ENCODE results near the gene CCDC18.
"Not testable (repeated sequence)": the region's sequence is repeated elsewhere in the genome, so short reads cannot be mapped to it uniquely, and the experiment has no call there.

Gene CCDC18

GRCh38 chr1:93154898-93155297 is 25.6 kb upstream of the CCDC18 start:
- H3K9me2 ChIP-seq (replicated peaks; ENCODE audit: low read depth, low read length): no peaks in the 10 kb centered on the region
- H3K4me3 ChIP-seq (ENCODE audit: low read length, poor library complexity, severe bottlenecking): no peak overlapping the region
- H2AFZ ChIP-seq (ENCODE audit: low read length): no peak overlapping the region
- peaks cover 88% of the 10 kb centered on the region for H3K36me3 ChIP-seq (ENCODE audit: insufficient read depth, low read length)
- peaks cover 6% of the 10 kb centered on the region for H3K4me1 ChIP-seq (ENCODE audit: insufficient read depth, low read length, poor library complexity, severe bottlenecking)
- peak overlapping the region; percentile 44 for H3K4me2 ChIP-seq (ENCODE audit: low read depth, low read length, poor library complexity, severe bottlenecking)
- no peaks in the 10 kb centered on the region for H3K27me3 ChIP-seq (ENCODE audit: insufficient read depth, low read length, poor library complexity, severe bottlenecking)
- H3K9me3 ChIP-seq (ENCODE audit: insufficient read depth, low read depth, low read length): no peaks in the 10 kb centered on the region
- no peak overlapping the region for H3K9ac ChIP-seq (ENCODE audit: low read depth, low read length, poor library complexity, severe bottlenecking)
- H3F3A ChIP-seq (ENCODE audit: low read depth): no peaks in the 10 kb centered on the region
- TF ChIP-seq CTCF (conservative IDR thresholded peaks at IDR 0.05; ENCODE audit: low read length) (no peak), EZH2phosphoT487 (IDR thresholded peaks at IDR 0.05; ENCODE audit: borderline replicate concordance) (no peak)
- H3K79me2 ChIP-seq (ENCODE audit: insufficient read depth, low read length): 0 out of 2 replicates have a peak, but pooled peaks cover 3% of the 10 kb centered on the region
- H4K20me1 ChIP-seq (ENCODE audit: insufficient read depth, low read length, poor library complexity, severe bottlenecking): peaks cover 13% of the 10 kb centered on the region

DNA sequence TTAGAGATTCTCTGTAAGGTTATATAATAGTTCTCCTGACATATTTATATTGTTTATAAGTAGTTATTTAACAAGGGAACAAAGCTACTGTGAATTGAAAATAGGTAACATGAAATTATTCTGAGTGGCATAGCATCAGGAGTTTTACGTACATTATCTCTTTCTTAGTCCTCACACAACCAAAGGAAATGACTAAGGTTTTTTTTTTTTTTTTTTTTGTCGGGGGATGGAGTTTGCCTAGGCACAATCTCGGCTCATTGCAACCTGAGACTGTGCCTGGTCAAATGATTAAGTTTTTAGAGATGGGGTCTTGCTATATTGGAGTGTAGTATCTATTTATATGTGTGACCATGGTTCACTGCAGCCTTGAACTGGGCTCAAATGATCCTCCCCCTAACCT is 25.2 kb upstream of the CCDC18 start:
- Histone ChIP-seq H3K9me2 (replicated peaks; ENCODE audit: low read depth, low read length) (no peaks in the 10 kb centered on the region), H3K4me2 (ENCODE audit: low read depth, low read length, poor library complexity, severe bottlenecking) (peak overlapping the region; percentile 44), H2AFZ (ENCODE audit: low read length) (no peak overlapping the region), H3K4me3 (ENCODE audit: low read length, poor library complexity, severe bottlenecking) (no peak overlapping the region), H3K4me1 (ENCODE audit: insufficient read depth, low read length, poor library complexity, severe bottlenecking) (peaks cover 6% of the 10 kb centered on the region), H4K20me1 (ENCODE audit: insufficient read depth, low read length, poor library complexity, severe bottlenecking) (peaks cover 16% of the 10 kb centered on the region), H3F3A (ENCODE audit: low read depth) (no peaks in the 10 kb centered on the region), H3K36me3 (ENCODE audit: insufficient read depth, low read length) (peaks cover 88% of the 10 kb centered on the region), H3K9me3 (ENCODE audit: insufficient read depth, low read depth, low read length) (no peaks in the 10 kb centered on the region), H3K27me3 (ENCODE audit: insufficient read depth, low read length, poor library complexity, severe bottlenecking) (no peaks in the 10 kb centered on the region), H3K79me2 (ENCODE audit: insufficient read depth, low read length) (0 out of 2 replicates have a peak, but pooled peaks cover 6% of the 10 kb centered on the region), H3K9ac (ENCODE audit: low read depth, low read length, poor library complexity, severe bottlenecking) (no peak overlapping the region)
- TF ChIP-seq EZH2phosphoT487 (IDR thresholded peaks at IDR 0.05; ENCODE audit: borderline replicate concordance) (no peak), CTCF (conservative IDR thresholded peaks at IDR 0.05; ENCODE audit: low read length) (no peak)

DNA sequence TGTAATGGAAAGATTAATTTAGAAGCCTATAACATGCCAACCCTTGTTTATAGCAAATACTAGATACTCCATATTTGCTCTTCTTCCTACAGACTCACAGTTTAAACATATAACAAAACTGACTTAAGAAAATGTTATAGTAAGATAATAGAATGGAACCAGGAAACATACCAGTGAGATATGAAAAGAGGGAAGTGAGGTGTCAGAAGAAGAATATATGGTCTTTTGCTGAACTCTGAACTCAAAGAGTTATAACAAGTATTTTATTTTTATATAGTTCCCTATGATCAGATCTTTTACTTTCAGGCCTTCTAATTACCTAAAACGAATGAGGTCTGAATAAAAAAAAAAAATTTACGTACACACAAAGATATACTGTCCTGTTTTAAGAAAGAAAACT is 21.2 kb upstream of the CCDC18 start:
- H3K4me3 ChIP-seq (ENCODE audit: low read length, poor library complexity, severe bottlenecking): no peak overlapping the region
- no peak for TF ChIP-seq EZH2phosphoT487 (IDR thresholded peaks at IDR 0.05; ENCODE audit: borderline replicate concordance)
- TF ChIP-seq CTCF (conservative IDR thresholded peaks at IDR 0.05; ENCODE audit: low read length): no peak
- no peak overlapping the region for H3K9ac ChIP-seq (ENCODE audit: low read depth, low read length, poor library complexity, severe bottlenecking)
- H3F3A ChIP-seq (ENCODE audit: low read depth): no peaks in the 10 kb centered on the region
- H3K79me2 ChIP-seq (ENCODE audit: insufficient read depth, low read length): peaks cover 41% of the 10 kb centered on the region
- no peaks in the 10 kb centered on the region for H3K27me3 ChIP-seq (ENCODE audit: insufficient read depth, low read length, poor library complexity, severe bottlenecking)
- H3K9me2 ChIP-seq (replicated peaks; ENCODE audit: low read depth, low read length): no peaks in the 10 kb centered on the region
- H3K4me1 ChIP-seq (ENCODE audit: insufficient read depth, low read length, poor library complexity, severe bottlenecking): peaks cover 6% of the 10 kb centered on the region
- H3K36me3 ChIP-seq (ENCODE audit: insufficient read depth, low read length): peaks cover 55% of the 10 kb centered on the region
- no peaks in the 10 kb centered on the region for H3K9me3 ChIP-seq (ENCODE audit: insufficient read depth, low read depth, low read length)
- H4K20me1 ChIP-seq (ENCODE audit: insufficient read depth, low read length, poor library complexity, severe bottlenecking): peaks cover 18% of the 10 kb centered on the region
- H3K4me2 ChIP-seq (ENCODE audit: low read depth, low read length, poor library complexity, severe bottlenecking): no peak overlapping the region
- H2AFZ ChIP-seq (ENCODE audit: low read length): no peak overlapping the region

DNA sequence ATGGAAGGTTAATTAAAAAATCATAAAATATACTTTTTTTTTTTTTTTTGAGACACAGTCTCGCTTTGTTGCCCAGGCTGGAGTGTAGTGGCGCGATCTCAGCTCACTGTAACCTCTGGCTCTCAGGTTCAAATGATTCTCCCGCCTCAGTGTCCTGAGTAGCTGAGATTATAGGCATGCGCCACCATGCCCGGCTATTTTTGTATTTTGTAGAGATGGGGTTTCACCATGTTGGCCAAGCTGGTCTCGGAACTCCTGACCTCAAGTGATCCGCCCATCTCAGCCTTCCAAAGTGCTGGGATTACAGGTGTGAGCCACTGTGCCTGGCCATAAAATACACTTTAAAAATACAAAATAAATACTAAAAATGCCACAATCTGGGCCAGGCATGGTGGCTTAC is 17.2 kb upstream of the CCDC18 start:
- H3K9me3 ChIP-seq (ENCODE audit: insufficient read depth, low read depth, low read length); H3K9ac ChIP-seq (ENCODE audit: low read depth, low read length, poor library complexity, severe bottlenecking); H3K4me2 ChIP-seq (ENCODE audit: low read depth, low read length, poor library complexity, severe bottlenecking); H3K4me3 ChIP-seq (ENCODE audit: low read length, poor library complexity, severe bottlenecking); H3K27me3 ChIP-seq (ENCODE audit: insufficient read depth, low read length, poor library complexity, severe bottlenecking); H3F3A ChIP-seq (ENCODE audit: low read depth); H3K9me2 ChIP-seq (replicated peaks; ENCODE audit: low read depth, low read length); H3K4me1 ChIP-seq (ENCODE audit: insufficient read depth, low read length, poor library complexity, severe bottlenecking); H2AFZ ChIP-seq (ENCODE audit: low read length): not testable (repeated sequence)
- Histone ChIP-seq H4K20me1 (ENCODE audit: insufficient read depth, low read length, poor library complexity, severe bottlenecking) (peaks cover 20% of the 10 kb centered on the region), H3K79me2 (ENCODE audit: insufficient read depth, low read length) (peaks cover 78% of the 10 kb centered on the region), H3K36me3 (ENCODE audit: insufficient read depth, low read length) (peaks cover 37% of the 10 kb centered on the region)
